ENCODE measurements around the gene QPRT. TPM values are rescaled to one million over a fixed set of nuclear protein-coding genes. Genes with fewer than 3 reads are reported as not detected.

Gene QPRT
- total and polyA plus RNA-seq, 2 of the 13 experiments (the other 11 are each of a cell fraction or from before 2014, with no cell fraction given) = 130 to 218 TPM

- TF ChIP-seq REST (IDR thresholded peaks at IDR 0.05; ENCODE audit: borderline replicate concordance in 1 of 2, low read depth in 1 of 2, low read length in 2 of 2) = no peak
- TF ChIP-seq KDM4B (CRISPR knock-in tag; IDR thresholded peaks at IDR 0.05) = no peak
- TF ChIP-seq HOXA7 (CRISPR knock-in tag; IDR thresholded peaks at IDR 0.05) = no peak
- TF ChIP-seq ZBTB20 (CRISPR knock-in tag; IDR thresholded peaks at IDR 0.05; ENCODE audit: borderline replicate concordance, low read depth) = no peak
- TF ChIP-seq LBX2 (CRISPR knock-in tag; IDR thresholded peaks at IDR 0.05; ENCODE audit: borderline replicate concordance) = no peak
- TF ChIP-seq ZNF10 (CRISPR knock-in tag; IDR thresholded peaks at IDR 0.05; ENCODE audit: borderline replicate concordance, low read depth) = no peak
- TF ChIP-seq PREB (CRISPR knock-in tag; IDR thresholded peaks at IDR 0.05) = no peak
- TF ChIP-seq ZFP41 (CRISPR knock-in tag; IDR thresholded peaks at IDR 0.05; ENCODE audit: borderline replicate concordance) = no peak
- no peak for TF ChIP-seq ZNF414 (CRISPR knock-in tag; IDR thresholded peaks at IDR 0.05)
- no peak for TF ChIP-seq ZNF766 (CRISPR knock-in tag; IDR thresholded peaks at IDR 0.05; ENCODE audit: borderline replicate concordance)
- no peak for TF ChIP-seq ZNF24 (IDR thresholded peaks at IDR 0.05)
- no peak for TF ChIP-seq ZNF891 (CRISPR knock-in tag; IDR thresholded peaks at IDR 0.05)
- TF ChIP-seq MTF1 (CRISPR knock-in tag; IDR thresholded peaks at IDR 0.05) = no peak
- TF ChIP-seq PLSCR1 (CRISPR knock-in tag; IDR thresholded peaks at IDR 0.05; ENCODE audit: borderline replicate concordance) = no peak
- TF ChIP-seq SALL1 (CRISPR knock-in tag; IDR thresholded peaks at IDR 0.05) = no peak; the same call in 1 of the 2 replicates
- no peak for TF ChIP-seq ZFP1 (CRISPR knock-in tag; IDR thresholded peaks at IDR 0.05)
- TF ChIP-seq TEAD2 (CRISPR knock-in tag; IDR thresholded peaks at IDR 0.05) = no peak
- peak; percentile 41; the same call in 1 of the 2 replicates for TF ChIP-seq YEATS4 (CRISPR knock-in tag; IDR thresholded peaks at IDR 0.05; ENCODE audit: borderline replicate concordance)
- TF ChIP-seq ZUFSP (CRISPR knock-in tag; IDR thresholded peaks at IDR 0.05; ENCODE audit: borderline replicate concordance) = no peak
- no peak for TF ChIP-seq THAP7 (CRISPR knock-in tag; IDR thresholded peaks at IDR 0.05)
- no peak for TF ChIP-seq KMT2B (CRISPR knock-in tag; IDR thresholded peaks at IDR 0.05)
- no peak for TF ChIP-seq RBM22 (optimal IDR thresholded peaks at IDR 0.05; ENCODE audit: low read length)
Measured at GRCh38 chr16:29645694-29646187, 33.2 kb upstream of the QPRT start (continued).
